Measurements from ENCODE around the gene GALNT18. TPM values are rescaled to one million over a fixed set of nuclear protein-coding genes. Genes with fewer than 3 reads are reported as not detected.

Gene GALNT18
- total and polyA plus RNA-seq, 2 donors (not counting 3 experiments of a cell fraction or from before 2014, with no cell fraction given) = 0.17 to 0.18 TPM

DNA sequence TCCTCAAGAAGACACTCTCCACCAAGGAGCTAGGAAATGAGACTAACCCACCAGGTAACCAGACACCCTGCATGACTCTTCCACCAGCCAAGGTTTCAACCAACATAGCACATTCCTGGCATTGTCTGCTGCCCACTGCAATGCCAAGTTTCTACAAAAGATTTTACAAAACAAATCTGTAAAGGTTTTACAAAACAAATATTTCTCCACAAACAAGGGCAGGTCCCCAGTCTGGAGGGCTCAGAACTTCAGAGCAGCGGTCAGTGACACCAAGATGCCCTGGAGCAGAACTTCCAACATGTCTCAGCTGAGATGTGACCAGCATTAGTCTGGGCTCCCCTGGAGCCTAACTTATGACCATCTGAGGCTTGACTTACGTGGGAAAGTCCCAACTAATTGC lies 14.0 kb downstream of the GALNT18 start:
- BruUV-seq (replicated peaks) = no TSS peak
- H3K36me3 ChIP-seq (ENCODE audit: control insufficient read depth in 2 of 2, extremely low read depth in 1 of 2, insufficient read depth in 2 of 2, low read length in 2 of 2) = no peaks in the 10 kb centered on the region
- no peak for DNase-seq (ENCODE audit: low read depth, low spot score)
- H4K20me1 ChIP-seq (replicated peaks; ENCODE audit: control insufficient read depth, extremely low read depth, insufficient read depth, low read length) = no peaks in the 10 kb centered on the region
- ChIA-PET POLR2A (no interaction called here), CTCF (no interaction called here)
- H3K79me2 ChIP-seq (ENCODE audit: control insufficient read depth, insufficient read depth, low read length) = no peaks in the 10 kb centered on the region
- peaks cover 2 to 4% of the 10 kb centered on the region in 2 experiments for H3K27me3 ChIP-seq (ENCODE audit: control insufficient read depth in 2 of 2, insufficient read depth in 2 of 2, low read length in 2 of 2)
- H3K9ac ChIP-seq (replicated peaks; ENCODE audit: extremely low read depth, insufficient read depth, low read length) = no peak overlapping the region
- intact Hi-C loops (cut with micrococcal nuclease) (no loop called here), dilution Hi-C loops (cut with MboI; ENCODE audit: extremely low pct_ligation_motif_present, low sequenced_read_pairs) (no loop called here)
- no peak overlapping the region for H3K4me3 ChIP-seq (replicated peaks in 1 of 3; ENCODE audit: insufficient read depth in 1 of 3, low read depth in 1 of 3, low read length in 3 of 3)
- H3K4me1 ChIP-seq (ENCODE audit: control insufficient read depth, extremely low read depth, insufficient read depth, low read length) = no peaks in the 10 kb centered on the region
- FAIRE-seq = no peak
- TF ChIP-seq, protein P1, sequence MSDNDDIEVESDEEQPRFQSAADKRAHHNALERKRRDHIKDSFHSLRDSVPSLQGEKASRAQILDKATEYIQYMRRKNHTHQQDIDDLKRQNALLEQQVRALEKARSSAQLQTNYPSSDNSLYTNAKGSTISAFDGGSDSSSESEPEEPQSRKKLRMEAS (IDR thresholded peaks at IDR 0.05; ENCODE audit: insufficient read depth, insufficient read length) = no peak
- no peak for TF ChIP-seq MYC (IDR thresholded peaks at IDR 0.05; ENCODE audit: low read depth, low read length)
- no peak for TF ChIP-seq JUN (IDR thresholded peaks at IDR 0.05; ENCODE audit: borderline replicate concordance, insufficient read depth, insufficient read length, low read depth)
- no peak for TF ChIP-seq FOS (IDR thresholded peaks at IDR 0.05; ENCODE audit: borderline replicate concordance, insufficient read depth, low read length)
- TF ChIP-seq, protein P2, sequence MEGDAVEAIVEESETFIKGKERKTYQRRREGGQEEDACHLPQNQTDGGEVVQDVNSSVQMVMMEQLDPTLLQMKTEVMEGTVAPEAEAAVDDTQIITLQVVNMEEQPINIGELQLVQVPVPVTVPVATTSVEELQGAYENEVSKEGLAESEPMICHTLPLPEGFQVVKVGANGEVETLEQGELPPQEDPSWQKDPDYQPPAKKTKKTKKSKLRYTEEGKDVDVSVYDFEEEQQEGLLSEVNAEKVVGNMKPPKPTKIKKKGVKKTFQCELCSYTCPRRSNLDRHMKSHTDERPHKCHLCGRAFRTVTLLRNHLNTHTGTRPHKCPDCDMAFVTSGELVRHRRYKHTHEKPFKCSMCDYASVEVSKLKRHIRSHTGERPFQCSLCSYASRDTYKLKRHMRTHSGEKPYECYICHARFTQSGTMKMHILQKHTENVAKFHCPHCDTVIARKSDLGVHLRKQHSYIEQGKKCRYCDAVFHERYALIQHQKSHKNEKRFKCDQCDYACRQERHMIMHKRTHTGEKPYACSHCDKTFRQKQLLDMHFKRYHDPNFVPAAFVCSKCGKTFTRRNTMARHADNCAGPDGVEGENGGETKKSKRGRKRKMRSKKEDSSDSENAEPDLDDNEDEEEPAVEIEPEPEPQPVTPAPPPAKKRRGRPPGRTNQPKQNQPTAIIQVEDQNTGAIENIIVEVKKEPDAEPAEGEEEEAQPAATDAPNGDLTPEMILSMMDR (IDR thresholded peaks at IDR 0.05; ENCODE audit: extremely low read depth in 1 of 2, insufficient read depth in 1 of 2, low read depth in 1 of 2, low read length in 2 of 2) = no peak
- TF ChIP-seq EZH2 (IDR thresholded peaks at IDR 0.05; ENCODE audit: borderline replicate concordance, low read depth, low read length, severe bottlenecking) = no peak
- TF ChIP-seq GATA2 (IDR thresholded peaks at IDR 0.05; ENCODE audit: insufficient read depth, insufficient read length, low read depth, low read length) = no peak
- no peak for TF ChIP-seq POLR2AphosphoS5 (IDR thresholded peaks at IDR 0.05; ENCODE audit: insufficient read depth, low read depth, low read length)
- TF ChIP-seq POLR2A (IDR thresholded peaks at IDR 0.05; ENCODE audit: low read depth, low read length) = no peak
- H3K9me3 ChIP-seq (replicated peaks; ENCODE audit: control insufficient read depth, insufficient read depth, low read length) = no peaks in the 10 kb centered on the region
- no peak overlapping the region for H3K4me2 ChIP-seq (ENCODE audit: insufficient read depth, low read length)
- no peaks in the 10 kb centered on the region for H3K9me1 ChIP-seq (replicated peaks; ENCODE audit: control insufficient read depth, extremely low read depth, insufficient read depth, low read length)
- no peak overlapping the region for H3K27ac ChIP-seq (ENCODE audit: insufficient read depth, low read depth, low read length)
- no peak overlapping the region for H2AFZ ChIP-seq (ENCODE audit: low read depth, low read length)

Data from endothelial cell of umbilical vein (primary cell).